ENCODE results near the gene ANKRD13B. TPM values are rescaled to one million over a fixed set of nuclear protein-coding genes. Genes with fewer than 3 reads are reported as not detected.

ANKRD13B gene
- total RNA-seq, 1 donor from 2014 or later = 30.7 TPM

GRCh38 chr17:29625037-29625750, 32.3 kb downstream of the ANKRD13B start:
- no peak for DNase-seq (ENCODE audit: low read depth)
- no peak for TF ChIP-seq CTCF (conservative IDR thresholded peaks at IDR 0.05; ENCODE audit: low read depth, low read length)
- H3K4me3 ChIP-seq (ENCODE audit: low read depth, low read length) = no peak overlapping the region

GRCh38 chr17:29627951-29628350, 35.0 kb downstream of the ANKRD13B start:
- no peak overlapping the region for H3K4me3 ChIP-seq (ENCODE audit: low read depth, low read length)
- TF ChIP-seq CTCF (conservative IDR thresholded peaks at IDR 0.05; ENCODE audit: low read depth, low read length) = no peak
- no peak for DNase-seq (ENCODE audit: low read depth)

- H3K4me3 ChIP-seq (ENCODE audit: low read depth, low read length) = no peak overlapping the region
- no peak for TF ChIP-seq CTCF (conservative IDR thresholded peaks at IDR 0.05; ENCODE audit: low read depth, low read length)
- DNase-seq (ENCODE audit: low read depth) = no peak
Measured at GRCh38 chr17:29628644-29629043, 35.7 kb downstream of the ANKRD13B start.

GRCh38 chr17:29629839-29630238, 36.9 kb downstream of the ANKRD13B start:
- no peak for TF ChIP-seq CTCF (conservative IDR thresholded peaks at IDR 0.05; ENCODE audit: low read depth, low read length)
- H3K4me3 ChIP-seq (ENCODE audit: low read depth, low read length) = no peak overlapping the region
- DNase-seq (ENCODE audit: low read depth) = no peak

- no peak overlapping the region for H3K4me3 ChIP-seq (ENCODE audit: low read depth, low read length)
- no peak for TF ChIP-seq CTCF (conservative IDR thresholded peaks at IDR 0.05; ENCODE audit: low read depth, low read length)
- no peak for DNase-seq (ENCODE audit: low read depth)
Measured at GRCh38 chr17:29630630-29631193, 37.8 kb downstream of the ANKRD13B start.

GRCh38 chr17:29633886-29634285, 41.0 kb downstream of the ANKRD13B start:
- TF ChIP-seq CTCF (conservative IDR thresholded peaks at IDR 0.05; ENCODE audit: low read depth, low read length) = no peak
- H3K4me3 ChIP-seq (ENCODE audit: low read depth, low read length) = no peak overlapping the region
- no peak for DNase-seq (ENCODE audit: low read depth)

GRCh38 chr17:29640413-29640812, 47.5 kb downstream of the ANKRD13B start:
- DNase-seq (ENCODE audit: low read depth) = no peak
- H3K4me3 ChIP-seq (ENCODE audit: low read depth, low read length) = no peak overlapping the region
- no peak for TF ChIP-seq CTCF (conservative IDR thresholded peaks at IDR 0.05; ENCODE audit: low read depth, low read length)
